Neural cell (in vitro differentiated cells): ENCODE data around the gene SLC12A5.

Experiments
- CTCF ChIP-seq: fragments of 450-650 bp; IDR thresholded peaks from 2 replicates; pipeline ENCODE4 v1.5.1; 2014; ENCODE audit warnings: antibody characterized with exemption, mild to moderate bottlenecking, moderate library complexity; ENCODE audit not compliant: poor library complexity, severe bottlenecking
- EZH2 ChIP-seq: fragments of 200-600, 300-800 bp; shearing (Covaris generic), sonication (generic); IDR thresholded peaks from 2 replicates; pipeline ENCODE4 v1.6.1; 2014; ENCODE audit warnings: antibody characterized with exemption, low read length, borderline replicate concordance, mild to moderate bottlenecking; ENCODE audit not compliant: insufficient read depth, poor library complexity, severe bottlenecking
- POLR2AphosphoS5 ChIP-seq: IDR thresholded peaks from 2 replicates; pipeline ENCODE4 v1.6.1; 2012
- RAD21 ChIP-seq: fragments of 450-650 bp; conservative IDR thresholded peaks from 2 replicates; pipeline ENCODE4 v1.6.1; 2014; ENCODE audit warnings: antibody characterized with exemption, mild to moderate bottlenecking, moderate library complexity

GRCh38 chr20:46013322-46013828 is 15.6 kb upstream of the SLC12A5 start:
- TF ChIP-seq EZH2 (no peak), CTCF (no peak), RAD21 (no peak), POLR2AphosphoS5 (no peak)
